ENCODE measurements around the gene CDC34. TPM values are rescaled to one million over a fixed set of nuclear protein-coding genes. Genes with fewer than 3 reads are reported as not detected.
A peak's percentile ranks its signal among the peaks of the same experiment; 100 is the strongest.

CDC34 gene
- total RNA-seq, 4 donors from 2014 or later: 60.7 to 110 (median 73.4) TPM

DNA sequence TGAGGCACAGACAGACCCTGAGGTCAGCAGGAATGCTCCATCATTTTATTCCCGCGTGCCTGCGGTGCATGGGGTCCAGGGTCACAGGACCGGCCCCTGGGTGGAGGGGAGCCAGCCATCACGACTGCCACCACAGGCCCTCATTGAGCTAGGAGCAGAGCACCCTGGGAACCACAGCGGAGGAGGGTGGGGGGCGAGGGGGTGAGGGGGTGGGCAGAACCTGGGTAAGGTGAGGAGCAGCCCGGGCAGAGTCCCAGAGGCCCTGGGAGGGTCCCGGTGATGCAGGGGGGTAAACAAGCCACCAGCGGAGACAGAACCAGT, 36.5 kb upstream of the CDC34 start:
- no peak for DNase-seq (ENCODE audit: low spot score in 2 of 2)
- peaks cover 0 to 29% (median 2%) of the 10 kb centered on the region in 4 donors for H3K4me1 ChIP-seq
- H3K27ac ChIP-seq: no peak overlapping the region
- no peak for TF ChIP-seq POLR2A (IDR thresholded peaks at IDR 0.05)
- TF ChIP-seq CTCF (IDR thresholded peaks at IDR 0.05): no peak
- TF ChIP-seq EP300 (IDR thresholded peaks at IDR 0.05): no peak
- 49 to 66% methylated on average over 9 to 10 of the region's 10 CpGs for WGBS, 2 donors
- H3K27me3 ChIP-seq: peaks cover 0 to 54% of the 10 kb centered on the region in 2 donors
- H3K36me3 ChIP-seq: no peaks in the 10 kb centered on the region
- H3K4me3 ChIP-seq: no peak overlapping the region
- H3K9me3 ChIP-seq: no peaks in the 10 kb centered on the region

DNA sequence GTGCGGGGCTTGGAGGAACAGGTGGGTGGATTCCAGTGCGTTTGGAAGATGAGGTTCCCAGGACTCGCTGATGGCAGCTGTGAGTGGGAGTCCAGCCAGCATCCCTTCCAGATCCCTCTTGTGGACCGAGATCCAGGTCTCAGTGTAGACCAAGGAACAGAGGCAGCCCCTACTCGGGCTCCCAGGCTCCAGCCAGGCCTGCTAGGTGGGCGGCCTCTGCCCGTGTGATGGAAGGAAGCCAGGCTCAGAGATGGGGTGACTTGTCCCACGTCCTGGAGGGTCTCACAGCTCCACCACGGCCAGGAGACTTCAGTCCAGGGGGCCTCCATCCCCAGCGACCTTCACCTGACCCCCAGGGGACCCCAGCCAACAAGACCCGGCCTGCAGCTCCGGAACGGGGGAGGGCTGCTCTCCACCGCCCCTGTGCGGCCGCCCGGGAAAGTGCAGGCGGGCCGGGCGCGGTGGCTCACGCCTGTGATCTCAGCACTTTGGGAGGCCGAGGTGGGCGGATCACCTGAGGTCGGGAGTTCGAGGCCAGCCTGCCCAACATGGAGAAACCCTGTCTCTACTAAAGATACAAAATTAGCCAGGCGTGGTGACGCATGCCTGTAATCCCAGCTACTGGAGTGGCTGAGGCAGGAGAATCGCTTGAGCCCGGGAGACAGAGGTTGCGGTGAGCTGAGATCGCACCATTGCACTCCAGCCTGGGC, 36.0 kb upstream of the CDC34 start:
- WGBS, 2 donors: 21 to 38% methylated on average over 13 to 21 of the region's 32 CpGs
- no peak for DNase-seq (ENCODE audit: low spot score in 2 of 2)
- TF ChIP-seq CTCF (IDR thresholded peaks at IDR 0.05) (peak in 4 of 5 experiments; percentile 34 to 67 (median 62)), EP300 (IDR thresholded peaks at IDR 0.05) (no peak), POLR2A (IDR thresholded peaks at IDR 0.05) (no peak)
- Histone ChIP-seq H3K27ac (no peak overlapping the region), H3K36me3 (no peaks in the 10 kb centered on the region), H3K9me3 (no peaks in the 10 kb centered on the region), H3K27me3 (peaks cover 0 to 54% of the 10 kb centered on the region in 2 donors), H3K4me1 (peaks cover 0 to 26% (median 2%) of the 10 kb centered on the region in 4 donors), H3K4me3 (no peak overlapping the region)

- Histone ChIP-seq H3K4me3 (no peak within 1 kb of the TSS), H3K27ac (no peak within 1 kb of the TSS), H3K9me3 (no peaks in the 10 kb centered on the region), H3K27me3 (peaks cover 0 to 54% of the 10 kb centered on the region in 2 donors), H3K36me3 (no peaks in the 10 kb centered on the region), H3K4me1 (peaks cover 0 to 26% (median 2%) of the 10 kb centered on the region in 4 donors)
- DNase-seq (ENCODE audit: low spot score in 2 of 2): no peak
- 7 to 8% methylated on average over 17 to 24 of the region's 33 CpGs for WGBS, 2 donors
- TF ChIP-seq POLR2A (IDR thresholded peaks at IDR 0.05) (no peak), EP300 (IDR thresholded peaks at IDR 0.05) (no peak), CTCF (IDR thresholded peaks at IDR 0.05) (no peak)
These were observed 35.4 kb upstream of the CDC34 start, which contains the start of gene MADCAM1 for GRCh38 chr19:496112-496665. MADCAM1 (plus strand) TSS chr19:496486; CDS start chr19:496500, 14 bp downstream.

- peaks cover 0 to 54% of the 10 kb centered on the region in 2 donors for H3K27me3 ChIP-seq
- H3K27ac ChIP-seq: no peak overlapping the region
- peaks cover 0 to 26% (median 2%) of the 10 kb centered on the region in 4 donors for H3K4me1 ChIP-seq
- H3K36me3 ChIP-seq: no peaks in the 10 kb centered on the region
- 6% methylated on average over 10 to 13 of the region's 18 CpGs for WGBS, 2 donors
- no peaks in the 10 kb centered on the region for H3K9me3 ChIP-seq
- no peak overlapping the region for H3K4me3 ChIP-seq
- no peak for TF ChIP-seq CTCF (IDR thresholded peaks at IDR 0.05)
- TF ChIP-seq EP300 (IDR thresholded peaks at IDR 0.05): no peak
- TF ChIP-seq POLR2A (IDR thresholded peaks at IDR 0.05): no peak
- DNase-seq (ENCODE audit: low spot score in 2 of 2): no peak
These were observed 34.6 kb upstream of the CDC34 start for GRCh38 chr19:496986-497385.

DNA sequence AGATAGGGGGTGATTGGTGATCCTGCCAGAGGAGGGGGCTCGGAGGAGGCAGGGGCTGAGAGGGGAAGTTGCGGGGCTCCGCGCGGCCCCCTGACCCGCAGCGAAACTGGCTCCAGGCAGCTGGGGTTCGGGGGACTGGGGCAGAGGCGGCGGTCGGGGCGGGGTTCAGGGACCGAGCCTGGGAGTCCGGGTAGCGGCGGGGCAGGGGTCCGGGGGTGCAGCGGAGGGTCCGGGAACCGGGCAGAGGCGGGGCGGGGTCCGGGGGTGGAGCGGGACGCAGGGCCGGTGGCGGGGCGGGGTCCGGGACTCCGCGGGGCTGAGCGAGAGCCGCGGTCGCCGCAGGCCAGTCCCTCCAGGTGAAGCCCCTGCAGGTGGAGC, 34.1 kb upstream of the CDC34 start:
- TF ChIP-seq CTCF (IDR thresholded peaks at IDR 0.05): no peak
- TF ChIP-seq POLR2A (IDR thresholded peaks at IDR 0.05): no peak
- TF ChIP-seq EP300 (IDR thresholded peaks at IDR 0.05): no peak
- Histone ChIP-seq H3K4me1 (peaks cover 0 to 26% (median 2%) of the 10 kb centered on the region in 4 donors), H3K27me3 (peaks cover 0 to 54% of the 10 kb centered on the region in 2 donors), H3K4me3 (no peak overlapping the region), H3K36me3 (no peaks in the 10 kb centered on the region), H3K9me3 (no peaks in the 10 kb centered on the region), H3K27ac (no peak overlapping the region)
- no peak for DNase-seq (ENCODE audit: low spot score in 2 of 2)
- WGBS, 2 donors: 1 to 3% methylated on average over 14 to 30 of the region's 36 CpGs

All from tibial nerve (tissue), 4 donors.